Measurements from ENCODE around the gene TM9SF2. TPM values are rescaled to one million over a fixed set of nuclear protein-coding genes. Genes with fewer than 3 reads are reported as not detected.

Gene TM9SF2
- total RNA-seq, 1 experiment from 2014 or later, result 81.9 TPM

Small RNA genes lying within 50 kb of the gene (small RNA-seq; reads per million reads assigned to genes)
- not detected for gene AL139035.1

Other genes starting within 250 kb of the TM9SF2 start
- gene GPR18, start 243.1 kb upstream of the TM9SF2 start, total RNA-seq (2014; rRNA removed; shearing (Covaris generic)), result not detected in 2 replicates
- gene GPR183, start 194.1 kb upstream of the TM9SF2 start, total RNA-seq (2014; rRNA removed; shearing (Covaris generic)), result not detected in 2 replicates
- 0.57 and 1.5 TPM in 2 replicates for gene CLYBL, start 105.2 kb downstream of the TM9SF2 start, total RNA-seq (2014; rRNA removed; shearing (Covaris generic))